Measurements from ENCODE around the gene PAX7. TPM values are rescaled to one million over a fixed set of nuclear protein-coding genes. Genes with fewer than 3 reads are reported as not detected.

The PAX7 gene
- total RNA-seq, 1 donor from 2014 or later = 1.4 TPM

DNA sequence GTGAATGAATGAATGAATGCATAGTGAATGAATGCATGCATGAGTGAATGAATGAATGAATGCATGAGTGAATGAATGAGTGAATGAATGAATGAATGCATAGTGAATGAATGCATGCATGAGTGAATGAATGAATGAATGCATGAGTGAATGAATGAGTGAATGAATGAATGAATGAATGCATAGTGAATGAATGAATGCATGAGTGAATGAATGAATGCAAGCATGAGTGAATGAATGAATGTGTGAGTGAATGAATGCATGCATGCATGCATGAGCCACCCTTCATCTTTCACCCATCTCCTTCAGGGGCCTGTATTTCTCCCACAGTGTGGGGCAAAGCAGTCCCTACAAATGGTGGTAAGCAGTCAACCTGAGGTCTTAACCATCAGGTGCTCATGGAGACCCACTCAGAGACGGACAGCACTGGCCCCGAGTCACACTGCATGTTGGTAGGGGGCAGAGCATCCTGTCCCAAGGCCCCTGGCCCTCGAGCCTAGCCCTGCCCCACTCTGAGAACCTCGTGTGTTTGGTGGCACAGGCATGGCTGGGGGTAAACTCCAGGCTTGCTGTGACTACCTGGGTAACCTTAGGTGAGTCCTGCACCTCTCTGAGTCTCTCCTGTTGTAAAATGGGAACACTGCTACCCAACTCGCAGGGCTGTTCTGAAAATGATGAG, 28.0 kb upstream of the PAX7 start:
- TF ChIP-seq, protein P1, sequence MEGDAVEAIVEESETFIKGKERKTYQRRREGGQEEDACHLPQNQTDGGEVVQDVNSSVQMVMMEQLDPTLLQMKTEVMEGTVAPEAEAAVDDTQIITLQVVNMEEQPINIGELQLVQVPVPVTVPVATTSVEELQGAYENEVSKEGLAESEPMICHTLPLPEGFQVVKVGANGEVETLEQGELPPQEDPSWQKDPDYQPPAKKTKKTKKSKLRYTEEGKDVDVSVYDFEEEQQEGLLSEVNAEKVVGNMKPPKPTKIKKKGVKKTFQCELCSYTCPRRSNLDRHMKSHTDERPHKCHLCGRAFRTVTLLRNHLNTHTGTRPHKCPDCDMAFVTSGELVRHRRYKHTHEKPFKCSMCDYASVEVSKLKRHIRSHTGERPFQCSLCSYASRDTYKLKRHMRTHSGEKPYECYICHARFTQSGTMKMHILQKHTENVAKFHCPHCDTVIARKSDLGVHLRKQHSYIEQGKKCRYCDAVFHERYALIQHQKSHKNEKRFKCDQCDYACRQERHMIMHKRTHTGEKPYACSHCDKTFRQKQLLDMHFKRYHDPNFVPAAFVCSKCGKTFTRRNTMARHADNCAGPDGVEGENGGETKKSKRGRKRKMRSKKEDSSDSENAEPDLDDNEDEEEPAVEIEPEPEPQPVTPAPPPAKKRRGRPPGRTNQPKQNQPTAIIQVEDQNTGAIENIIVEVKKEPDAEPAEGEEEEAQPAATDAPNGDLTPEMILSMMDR (IDR thresholded peaks at IDR 0.05; ENCODE audit: unreplicated experiment) = no peak
- H3K36me3 Mint-ChIP-seq (ENCODE audit: low read depth, unreplicated experiment) = no peaks in the 10 kb centered on the region
- no peaks in the 10 kb centered on the region for H3K9me3 Mint-ChIP-seq (ENCODE audit: unreplicated experiment)
- no peak overlapping the region for H3K27ac Mint-ChIP-seq (ENCODE audit: unreplicated experiment)
- H3K27me3 Mint-ChIP-seq (ENCODE audit: unreplicated experiment) = peaks cover 5% of the 10 kb centered on the region
- H3K4me3 Mint-ChIP-seq (ENCODE audit: unreplicated experiment) = no peak overlapping the region
- H3K4me1 Mint-ChIP-seq (ENCODE audit: unreplicated experiment) = no peaks in the 10 kb centered on the region
- DNase-seq (ENCODE audit: low spot score) = no peak

- peaks cover 5% of the 10 kb centered on the region for H3K27me3 Mint-ChIP-seq (ENCODE audit: unreplicated experiment)
- no peaks in the 10 kb centered on the region for H3K36me3 Mint-ChIP-seq (ENCODE audit: low read depth, unreplicated experiment)
- no peak overlapping the region for H3K27ac Mint-ChIP-seq (ENCODE audit: unreplicated experiment)
- TF ChIP-seq, protein P1 (IDR thresholded peaks at IDR 0.05; ENCODE audit: unreplicated experiment) = no peak
- no peaks in the 10 kb centered on the region for H3K9me3 Mint-ChIP-seq (ENCODE audit: unreplicated experiment)
- no peak for DNase-seq (ENCODE audit: low spot score)
- no peak overlapping the region for H3K4me3 Mint-ChIP-seq (ENCODE audit: unreplicated experiment)
- no peaks in the 10 kb centered on the region for H3K4me1 Mint-ChIP-seq (ENCODE audit: unreplicated experiment)
These were observed 27.3 kb upstream of the PAX7 start for GRCh38 chr1:18603212-18603852.

DNA sequence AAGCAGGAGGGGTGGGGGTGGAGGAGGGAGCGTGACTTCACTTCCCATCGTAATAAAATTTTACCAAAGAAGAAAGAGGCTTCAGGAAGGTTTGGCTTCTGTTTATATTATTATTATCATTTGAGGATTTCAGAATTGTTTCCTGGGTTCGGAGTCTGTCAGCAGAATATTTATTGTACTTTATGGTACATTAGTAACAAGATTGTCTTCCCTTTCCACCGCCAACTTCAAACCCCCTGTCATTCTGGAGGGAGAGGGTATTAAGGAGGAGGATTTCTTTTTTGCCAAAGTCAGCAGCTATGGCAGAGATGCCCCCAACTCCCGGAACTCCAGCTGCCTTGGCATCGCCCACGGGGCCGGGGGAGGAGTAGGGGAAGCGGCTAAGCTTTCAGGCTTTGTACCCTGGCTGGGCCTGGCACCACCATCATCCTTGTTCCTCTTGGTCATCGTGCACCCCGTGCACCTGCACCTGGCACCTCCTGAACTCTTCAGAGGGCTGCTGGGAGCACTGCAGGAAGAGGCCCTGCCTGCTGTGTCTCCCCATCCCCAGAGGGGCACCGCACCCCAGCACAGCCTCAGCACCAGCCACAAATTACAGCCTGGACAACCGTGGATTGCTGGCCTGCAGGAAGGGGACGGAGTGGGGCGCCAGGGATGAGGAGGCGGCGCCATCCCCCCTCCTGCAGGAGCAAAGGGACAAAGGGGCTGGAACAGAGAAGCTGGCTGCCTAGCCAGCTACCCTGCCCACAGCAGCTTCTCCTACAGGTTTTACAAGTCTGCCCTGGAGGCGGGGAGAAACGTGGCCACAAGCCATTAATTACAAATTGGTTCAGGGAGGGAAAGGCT, 24.0 kb upstream of the PAX7 start:
- H3K27me3 Mint-ChIP-seq (ENCODE audit: unreplicated experiment) = peaks cover 9% of the 10 kb centered on the region
- H3K4me3 Mint-ChIP-seq (ENCODE audit: unreplicated experiment) = no peak overlapping the region
- no peak overlapping the region for H3K27ac Mint-ChIP-seq (ENCODE audit: unreplicated experiment)
- no peaks in the 10 kb centered on the region for H3K9me3 Mint-ChIP-seq (ENCODE audit: unreplicated experiment)
- no peaks in the 10 kb centered on the region for H3K36me3 Mint-ChIP-seq (ENCODE audit: low read depth, unreplicated experiment)
- no peak for DNase-seq (ENCODE audit: low spot score)
- no peaks in the 10 kb centered on the region for H3K4me1 Mint-ChIP-seq (ENCODE audit: unreplicated experiment)
- TF ChIP-seq, protein P1 (IDR thresholded peaks at IDR 0.05; ENCODE audit: unreplicated experiment) = no peak

DNA sequence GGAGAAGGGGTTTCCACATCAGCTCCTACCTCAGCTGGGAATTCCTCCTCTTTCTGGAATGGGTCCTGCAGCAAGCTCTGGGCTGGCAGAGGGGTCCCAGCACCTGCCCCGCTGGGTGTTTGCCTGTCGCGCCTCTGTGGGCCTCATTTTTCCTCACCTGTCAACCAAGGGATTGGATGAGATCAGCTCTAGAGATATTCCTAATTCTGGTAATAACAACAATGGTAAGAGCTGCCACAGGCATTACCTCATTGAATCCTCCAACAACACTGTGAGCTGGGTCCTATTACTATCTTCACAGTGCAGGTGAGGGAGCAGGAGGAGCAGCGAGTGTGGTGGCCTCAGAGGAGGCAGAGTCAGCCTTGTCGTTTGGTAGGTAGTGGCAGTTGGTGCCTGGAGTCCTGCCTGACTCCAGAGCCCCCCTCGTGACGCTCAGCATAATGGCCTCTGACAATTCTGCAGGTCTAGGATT, 23.3 kb upstream of the PAX7 start:
- Mint-ChIP-seq H3K36me3 (ENCODE audit: low read depth, unreplicated experiment) (no peaks in the 10 kb centered on the region), H3K9me3 (ENCODE audit: unreplicated experiment) (no peaks in the 10 kb centered on the region), H3K27ac (ENCODE audit: unreplicated experiment) (no peak overlapping the region), H3K4me1 (ENCODE audit: unreplicated experiment) (no peaks in the 10 kb centered on the region), H3K4me3 (ENCODE audit: unreplicated experiment) (no peak overlapping the region), H3K27me3 (ENCODE audit: unreplicated experiment) (peaks cover 9% of the 10 kb centered on the region)
- TF ChIP-seq, protein P1 (IDR thresholded peaks at IDR 0.05; ENCODE audit: unreplicated experiment) = no peak
- DNase-seq (ENCODE audit: low spot score) = no peak
